HepG2 (cell line): ENCODE results near the gene BCAS3. TPM values are rescaled to one million over a fixed set of nuclear protein-coding genes. Genes with fewer than 3 reads are reported as not detected.

ENCODE experiments used
- ARID5B ChIP-seq: IDR thresholded peaks from 2 replicates; pipeline ENCODE4 v1.4.0; 2020; ENCODE audit warnings: mild to moderate bottlenecking, missing genetic modification reagents
- CERS6 ChIP-seq: sonication (generic); formaldehyde crosslinking; IDR thresholded peaks from 2 replicates; pipeline ENCODE4 v1.5.0; 2020; ENCODE audit warnings: missing genetic modification reagents
- SIX1 ChIP-seq: sonication (generic); formaldehyde crosslinking; IDR thresholded peaks from 2 replicates; pipeline ENCODE4 v1.4.0; 2020; ENCODE audit warnings: missing genetic modification reagents, borderline replicate concordance
- SRF ChIP-seq: IDR thresholded peaks from 2 replicates; pipeline ENCODE4 v1.6.1; 2011; ENCODE audit warnings: mild to moderate bottlenecking, low read depth, low read length, moderate library complexity
- STAG1 ChIP-seq: sonication (generic); formaldehyde crosslinking; IDR thresholded peaks from 2 replicates; pipeline ENCODE4 v1.4.0; 2020; ENCODE audit warnings: missing genetic modification reagents
- TIGD3 ChIP-seq: sonication (generic); formaldehyde crosslinking; IDR thresholded peaks from 2 replicates; pipeline ENCODE4 v1.5.1; 2020; ENCODE audit warnings: mild to moderate bottlenecking, missing genetic modification reagents, borderline replicate concordance
- ZNF264 ChIP-seq: sonication (generic); formaldehyde crosslinking; IDR thresholded peaks from 2 replicates; pipeline ENCODE4 v1.4.0; 2020; ENCODE audit warnings: missing genetic modification reagents
- ZNF30 ChIP-seq: sonication (generic); formaldehyde crosslinking; IDR thresholded peaks from 2 replicates; pipeline ENCODE4 v1.5.0; 2020; ENCODE audit warnings: mild to moderate bottlenecking, missing genetic modification reagents
- ZNF331 ChIP-seq: sonication (generic); formaldehyde crosslinking; IDR thresholded peaks from 2 replicates; pipeline ENCODE4 v1.4.0; 2020; ENCODE audit warnings: missing genetic modification reagents
- ZNF589 ChIP-seq: sonication (generic); formaldehyde crosslinking; conservative IDR thresholded peaks from 2 replicates; pipeline ENCODE4 v1.8.0; 2022; ENCODE audit warnings: mild to moderate bottlenecking, moderate library complexity, missing genetic modification reagents
- polyA plus RNA-seq, 8 experiments: library from polyadenylated mRNA; depleted of rRNA in 3 of 8; stranded (reverse) in 7 of 8; unstranded in 1 of 8; fragments of >200 nt; fragmentation: Illumina TruSeq in 4 of 8; extraction: Trizol in 4 of 8; gene quantifications; 2 replicates each; pipeline versions ENCODE4 v1.2.1 to v1.2.3, GENCODE V29; 2011 to 2016; ENCODE audit warnings: low read depth in 4 of 8, missing spikeins in 1 of 8, mixed read lengths in 1 of 8; ENCODE audit not compliant: insufficient read depth in 1 of 8
- total RNA-seq, 5 experiments: library from RNA; depleted of rRNA; stranded (reverse); fragments of >200 nt; fragmentation: Illumina TruSeq; extraction: Trizol; gene quantifications; 2 replicates each; pipeline ENCODE4 v1.2.3, GENCODE V29; 2016; ENCODE audit warnings: low read depth in 1 of 5
- TF ChIP-seq, protein P1 (sequence below): sonication (generic); formaldehyde crosslinking; IDR thresholded peaks from 2 replicates; pipeline ENCODE4 v1.5.0; 2020; ENCODE audit warnings: missing genetic modification reagents
- TF ChIP-seq, protein P2 (sequence below): sonication (generic); formaldehyde crosslinking; IDR thresholded peaks from one replicate; pipeline ENCODE4 v1.5.1; 2020; ENCODE audit warnings: mild to moderate bottlenecking, missing genetic modification reagents; ENCODE audit errors: not compliant biosample characterization

BCAS3 gene
- total and polyA plus RNA-seq, 2 of the 13 experiments (the other 11 are each of a cell fraction or from before 2014, with no cell fraction given): 10.7 to 11.2 TPM

DNA sequence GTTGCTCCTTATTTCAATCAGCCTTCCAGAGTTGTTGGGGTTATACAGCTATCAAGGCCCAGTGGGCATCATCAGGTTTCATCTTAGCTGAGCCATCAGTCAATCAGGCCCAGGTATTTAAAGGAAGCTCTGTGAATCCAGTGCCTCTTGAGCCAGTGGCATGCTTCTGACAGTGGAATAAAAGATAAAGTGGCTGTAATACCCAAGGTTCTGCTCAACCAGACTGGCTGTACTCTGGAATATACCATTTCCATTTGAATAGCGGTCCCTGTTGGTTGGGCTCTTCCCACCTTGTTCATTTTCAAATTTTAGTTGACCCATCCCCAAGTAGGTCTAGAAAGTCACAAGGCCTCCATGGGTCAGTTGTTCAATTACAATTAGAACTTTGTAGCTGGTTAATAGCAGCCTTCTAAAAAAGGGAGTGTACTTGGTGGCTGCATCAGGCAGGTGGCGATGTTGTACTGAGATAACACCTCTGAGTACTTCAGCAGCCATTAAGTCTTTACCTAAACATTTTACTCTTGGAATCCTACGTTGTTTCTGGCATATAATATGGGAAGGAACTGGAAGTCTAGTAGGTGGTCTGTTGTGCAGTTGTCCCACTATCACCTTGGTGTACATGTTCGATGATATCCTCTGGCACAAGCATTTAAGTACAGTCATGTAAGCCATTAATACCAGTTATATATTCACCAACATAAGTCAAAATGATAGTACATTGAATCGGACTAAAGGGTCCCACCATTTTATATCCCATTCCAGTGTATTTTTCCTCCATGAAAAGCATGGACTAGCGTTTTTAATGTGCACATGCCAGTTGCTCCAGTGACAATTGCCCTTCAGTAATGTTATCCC is 294.1 kb downstream of the BCAS3 start (continued):
- TF ChIP-seq ARID5B: 0 out of 2 replicates have a peak, but pooled peaks have one; percentile 19
- TF ChIP-seq ZNF264 (CRISPR knock-in tag): no peak
- TF ChIP-seq SIX1 (CRISPR knock-in tag): 0 out of 2 replicates have a peak, but pooled peaks have one; percentile 17
- no peak for TF ChIP-seq ZNF589 (CRISPR knock-in tag)
- TF ChIP-seq, protein P1, sequence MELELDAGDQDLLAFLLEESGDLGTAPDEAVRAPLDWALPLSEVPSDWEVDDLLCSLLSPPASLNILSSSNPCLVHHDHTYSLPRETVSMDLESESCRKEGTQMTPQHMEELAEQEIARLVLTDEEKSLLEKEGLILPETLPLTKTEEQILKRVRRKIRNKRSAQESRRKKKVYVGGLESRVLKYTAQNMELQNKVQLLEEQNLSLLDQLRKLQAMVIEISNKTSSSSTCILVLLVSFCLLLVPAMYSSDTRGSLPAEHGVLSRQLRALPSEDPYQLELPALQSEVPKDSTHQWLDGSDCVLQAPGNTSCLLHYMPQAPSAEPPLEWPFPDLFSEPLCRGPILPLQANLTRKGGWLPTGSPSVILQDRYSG (CRISPR knock-in tag): no peak
- no peak; the same call in 1 of the 2 replicates for TF ChIP-seq ZNF331 (CRISPR knock-in tag)
- TF ChIP-seq SRF: peak; percentile 52; the same call in 1 of the 2 replicates
- peak; percentile 96 for TF ChIP-seq STAG1 (CRISPR knock-in tag)
- TF ChIP-seq, protein P2, sequence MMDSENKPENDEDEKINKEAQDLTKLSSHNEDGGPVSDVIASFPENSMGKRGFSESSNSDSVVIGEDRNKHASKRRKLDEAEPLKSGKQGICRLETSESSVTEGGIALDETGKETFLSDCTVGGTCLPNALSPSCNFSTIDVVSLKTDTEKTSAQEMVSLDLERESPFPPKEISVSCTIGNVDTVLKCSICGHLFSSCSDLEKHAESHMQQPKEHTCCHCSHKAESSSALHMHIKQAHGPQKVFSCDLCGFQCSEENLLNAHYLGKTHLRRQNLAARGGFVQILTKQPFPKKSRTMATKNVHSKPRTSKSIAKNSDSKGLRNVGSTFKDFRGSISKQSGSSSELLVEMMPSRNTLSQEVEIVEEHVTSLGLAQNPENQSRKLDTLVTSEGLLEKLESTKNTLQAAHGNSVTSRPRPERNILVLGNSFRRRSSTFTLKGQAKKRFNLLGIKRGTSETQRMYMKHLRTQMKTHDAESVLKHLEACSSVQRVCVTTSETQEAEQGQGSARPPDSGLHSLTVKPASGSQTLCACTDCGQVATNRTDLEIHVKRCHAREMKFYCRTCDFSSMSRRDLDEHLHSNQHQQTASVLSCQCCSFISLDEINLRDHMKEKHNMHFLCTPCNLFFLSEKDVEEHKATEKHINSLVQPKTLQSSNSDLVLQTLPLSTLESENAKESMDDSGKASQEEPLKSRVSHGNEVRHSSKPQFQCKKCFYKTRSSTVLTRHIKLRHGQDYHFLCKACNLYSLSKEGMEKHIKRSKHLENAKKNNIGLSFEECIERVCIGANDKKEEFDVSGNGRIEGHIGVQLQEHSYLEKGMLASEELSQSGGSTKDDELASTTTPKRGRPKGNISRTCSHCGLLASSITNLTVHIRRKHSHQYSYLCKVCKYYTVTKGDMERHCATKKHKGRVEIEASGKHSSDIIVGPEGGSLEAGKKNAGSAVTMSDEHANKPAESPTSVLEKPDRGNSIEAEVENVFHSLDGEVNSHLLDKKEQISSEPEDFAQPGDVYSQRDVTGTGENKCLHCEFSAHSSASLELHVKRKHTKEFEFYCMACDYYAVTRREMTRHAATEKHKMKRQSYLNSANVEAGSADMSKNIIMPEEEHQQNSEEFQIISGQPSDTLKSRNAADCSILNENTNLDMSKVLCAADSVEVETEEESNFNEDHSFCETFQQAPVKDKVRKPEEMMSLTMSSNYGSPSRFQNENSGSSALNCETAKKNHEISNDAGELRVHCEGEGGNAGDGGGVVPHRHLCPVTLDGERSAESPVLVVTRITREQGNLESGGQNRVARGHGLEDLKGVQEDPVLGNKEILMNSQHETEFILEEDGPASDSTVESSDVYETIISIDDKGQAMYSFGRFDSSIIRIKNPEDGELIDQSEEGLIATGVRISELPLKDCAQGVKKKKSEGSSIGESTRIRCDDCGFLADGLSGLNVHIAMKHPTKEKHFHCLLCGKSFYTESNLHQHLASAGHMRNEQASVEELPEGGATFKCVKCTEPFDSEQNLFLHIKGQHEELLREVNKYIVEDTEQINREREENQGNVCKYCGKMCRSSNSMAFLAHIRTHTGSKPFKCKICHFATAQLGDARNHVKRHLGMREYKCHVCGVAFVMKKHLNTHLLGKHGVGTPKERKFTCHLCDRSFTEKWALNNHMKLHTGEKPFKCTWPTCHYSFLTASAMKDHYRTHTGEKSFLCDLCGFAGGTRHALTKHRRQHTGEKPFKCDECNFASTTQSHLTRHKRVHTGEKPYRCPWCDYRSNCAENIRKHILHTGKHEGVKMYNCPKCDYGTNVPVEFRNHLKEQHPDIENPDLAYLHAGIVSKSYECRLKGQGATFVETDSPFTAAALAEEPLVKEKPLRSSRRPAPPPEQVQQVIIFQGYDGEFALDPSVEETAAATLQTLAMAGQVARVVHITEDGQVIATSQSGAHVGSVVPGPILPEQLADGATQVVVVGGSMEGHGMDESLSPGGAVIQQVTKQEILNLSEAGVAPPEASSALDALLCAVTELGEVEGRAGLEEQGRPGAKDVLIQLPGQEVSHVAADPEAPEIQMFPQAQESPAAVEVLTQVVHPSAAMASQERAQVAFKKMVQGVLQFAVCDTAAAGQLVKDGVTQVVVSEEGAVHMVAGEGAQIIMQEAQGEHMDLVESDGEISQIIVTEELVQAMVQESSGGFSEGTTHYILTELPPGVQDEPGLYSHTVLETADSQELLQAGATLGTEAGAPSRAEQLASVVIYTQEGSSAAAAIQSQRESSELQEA (CRISPR knock-in tag): no peak
- TF ChIP-seq CERS6 (CRISPR knock-in tag): no peak
- TF ChIP-seq TIGD3: no peak
- TF ChIP-seq ZNF30 (CRISPR knock-in tag): no peak
